Calu3 (cell line): Measurements from ENCODE around the gene HHAT. TPM values are rescaled to one million over a fixed set of nuclear protein-coding genes. Genes with fewer than 3 reads are reported as not detected.

Experiments used
- BruUV-seq: library from RNA; stranded (reverse); fragments of 400-500 nt; replicated peaks from 2 replicates; lab custom pipeline; 2021; lab: Mats Ljungman, UMichigan
- CTCF ChIA-PET: fragments of 300-600 bp; sonication (Branson Sonifier 250); formaldehyde crosslinking; loops from one replicate; lab custom pipeline; 2022; ENCODE audit warnings: antibody characterized with exemption; lab: Charles Lee
- DNase-seq: peaks from one replicate; pipeline ENCODE4 v3.0.0; 2022
- H3K27ac Mint-ChIP-seq: one replicate; pipeline ENCODE4 v1.8.0; 2022; ENCODE audit warnings: mixed read lengths; ENCODE audit not compliant: unreplicated experiment
- H3K27me3 Mint-ChIP-seq: one replicate; pipeline ENCODE4 v1.8.0; 2022; ENCODE audit warnings: mixed read lengths; ENCODE audit not compliant: unreplicated experiment
- H3K36me3 Mint-ChIP-seq: one replicate; pipeline ENCODE4 v1.8.0; 2022; ENCODE audit warnings: mild to moderate bottlenecking, moderate library complexity, mixed read lengths; ENCODE audit not compliant: insufficient read depth, unreplicated experiment
- H3K4me1 Mint-ChIP-seq: one replicate; pipeline ENCODE4 v1.8.0; 2022; ENCODE audit warnings: mild to moderate bottlenecking, low read depth, mixed read lengths; ENCODE audit not compliant: unreplicated experiment
- H3K4me3 Mint-ChIP-seq: one replicate; pipeline ENCODE4 v1.8.0; 2022; ENCODE audit warnings: mild to moderate bottlenecking, low read depth, moderate library complexity, mixed read lengths; ENCODE audit not compliant: unreplicated experiment
- H3K9me3 Mint-ChIP-seq: one replicate; pipeline ENCODE4 v1.8.0; 2022; ENCODE audit warnings: low read depth, mixed read lengths; ENCODE audit not compliant: unreplicated experiment
- CTCF ChIP-seq: fragments of 200-600 bp; IDR thresholded peaks from one replicate; pipeline ENCODE4 v1.8.0; 2022; ENCODE audit warnings: antibody characterized with exemption; ENCODE audit not compliant: unreplicated experiment
- intact Hi-C: fragments of 100-400 bp; cut with micrococcal nuclease; formaldehyde crosslinking; loops from one replicate; pipeline ENCODE4 v1.10.0; 2022; ENCODE audit not compliant: unreplicated experiment
- total RNA-seq: library from RNA; stranded (reverse); gene quantifications from 2 replicates; pipeline ENCODE4 v1.2.3, GENCODE V29; 2022

HHAT gene
- total RNA-seq, 1 experiment from 2014 or later = 5.8 TPM

GRCh38 chr1:210687582-210688279 lies 359.0 kb downstream of the HHAT start:
- Mint-ChIP-seq H3K27me3 (peaks cover 31% of the 10 kb centered on the region), H3K27ac (no peak overlapping the region), H3K4me3 (no peak overlapping the region), H3K36me3 (no peaks in the 10 kb centered on the region), H3K4me1 (no peaks in the 10 kb centered on the region), H3K9me3 (no peaks in the 10 kb centered on the region)
- CTCF ChIA-PET = no interaction called here
- intact Hi-C loops = no loop called here
- DNase-seq = no peak
- no peak for TF ChIP-seq CTCF
- no TSS peak for BruUV-seq

- intact Hi-C loops = no loop called here
- H3K27ac Mint-ChIP-seq = no peak overlapping the region
- CTCF ChIA-PET = interaction anchor here (0.6 kb wide), 1 partner anchor 12 kb away, joined by 5 read pairs; no protein-coding TSS in a partner anchor
- no peaks in the 10 kb centered on the region for H3K4me1 Mint-ChIP-seq
- no peaks in the 10 kb centered on the region for H3K36me3 Mint-ChIP-seq
- DNase-seq = no peak
- peaks cover 34% of the 10 kb centered on the region for H3K27me3 Mint-ChIP-seq
- no TSS peak for BruUV-seq
- TF ChIP-seq CTCF = no peak
- no peak overlapping the region for H3K4me3 Mint-ChIP-seq
- H3K9me3 Mint-ChIP-seq = no peaks in the 10 kb centered on the region
Measured at GRCh38 chr1:210688512-210689234, 360.0 kb downstream of the HHAT start.

GRCh38 chr1:210689826-210690225 lies 361.1 kb downstream of the HHAT start:
- BruUV-seq = no TSS peak
- H3K9me3 Mint-ChIP-seq = no peaks in the 10 kb centered on the region
- CTCF ChIA-PET = no interaction called here
- intact Hi-C loops = no loop called here
- H3K4me1 Mint-ChIP-seq = no peaks in the 10 kb centered on the region
- no peaks in the 10 kb centered on the region for H3K36me3 Mint-ChIP-seq
- H3K27ac Mint-ChIP-seq = no peak overlapping the region
- peaks cover 45% of the 10 kb centered on the region for H3K27me3 Mint-ChIP-seq
- no peak for TF ChIP-seq CTCF
- no peak overlapping the region for H3K4me3 Mint-ChIP-seq
- no peak for DNase-seq

- CTCF ChIA-PET = no interaction called here
- no peak for DNase-seq
- Mint-ChIP-seq H3K4me1 (no peaks in the 10 kb centered on the region), H3K9me3 (no peaks in the 10 kb centered on the region), H3K27ac (no peak overlapping the region), H3K4me3 (no peak overlapping the region), H3K36me3 (no peaks in the 10 kb centered on the region), H3K27me3 (peaks cover 50% of the 10 kb centered on the region)
- BruUV-seq = no TSS peak
- intact Hi-C loops = no loop called here
- no peak for TF ChIP-seq CTCF
Measured at GRCh38 chr1:210690236-210690635, 361.5 kb downstream of the HHAT start.
